ENCODE results near the gene KIRREL3.

- TF ChIP-seq CTCF (IDR thresholded peaks at IDR 0.05; ENCODE audit: low read depth, low read length) (no peak), EZH2phosphoT487 (IDR thresholded peaks at IDR 0.05; ENCODE audit: low read depth) (no peak)
Observed at GRCh38 chr11:126772267-126772666, 228.3 kb downstream of the KIRREL3 start.
